H9 (cell line): ENCODE results near the gene ARHGEF38. TPM values are rescaled to one million over a fixed set of nuclear protein-coding genes. Genes with fewer than 3 reads are reported as not detected.

Source experiments
- DNase-seq: peaks from one replicate; pipeline ENCODE4 v3.0.0-alpha.2; 2017
- H2AFZ ChIP-seq: one replicate; pipeline ENCODE4 v1.6.1; 2013; ENCODE audit warnings: mild to moderate bottlenecking, low read length, control low read depth, moderate library complexity
- H2AK5ac ChIP-seq: 2 replicates; pipeline ENCODE4 v1.6.1; 2013; ENCODE audit warnings: low read length, control low read depth, mixed read lengths; ENCODE audit not compliant: insufficient read length
- H2BK120ac ChIP-seq: one replicate; pipeline ENCODE4 v1.6.1; 2013; ENCODE audit warnings: low read depth, mild to moderate bottlenecking, low read length, control low read depth, inconsistent platforms; ENCODE audit not compliant: poor library complexity, severe bottlenecking
- H2BK12ac ChIP-seq: 2 replicates; pipeline ENCODE4 v1.6.1; 2013; ENCODE audit warnings: low read length, control low read depth, mixed read lengths, low read depth; ENCODE audit not compliant: insufficient read length
- H2BK15ac ChIP-seq: 2 replicates; pipeline ENCODE4 v1.6.1; 2013; ENCODE audit warnings: low read depth, low read length, control low read depth
- H2BK20ac ChIP-seq: one replicate; pipeline ENCODE4 v1.6.1; 2013; ENCODE audit warnings: low read depth, mild to moderate bottlenecking, low read length, control low read depth, inconsistent platforms; ENCODE audit not compliant: poor library complexity, severe bottlenecking
- H2BK5ac ChIP-seq: 2 replicates; pipeline ENCODE4 v1.6.1; 2013; ENCODE audit warnings: low read length, control low read depth, mixed read lengths; ENCODE audit not compliant: insufficient read length
- H3K14ac ChIP-seq: 2 replicates; pipeline ENCODE4 v1.6.1; 2013; ENCODE audit warnings: low read length, control low read depth; ENCODE audit not compliant: insufficient read depth
- H3K18ac ChIP-seq: 2 replicates; pipeline ENCODE4 v1.6.1; 2013; ENCODE audit warnings: low read depth, mild to moderate bottlenecking, mixed read lengths, low read length, control low read depth; ENCODE audit not compliant: insufficient read length
- H3K23ac ChIP-seq: 2 replicates; pipeline ENCODE4 v1.6.1; 2013; ENCODE audit warnings: low read length, control low read depth, mixed read lengths, low read depth; ENCODE audit not compliant: insufficient read length
- H3K23me2 ChIP-seq: 2 replicates; pipeline ENCODE4 v1.6.1; 2013; ENCODE audit warnings: low read depth, mild to moderate bottlenecking, mixed read lengths, low read length, control low read depth; ENCODE audit not compliant: insufficient read length, poor library complexity, severe bottlenecking
- H3K27ac ChIP-seq: 2 replicates; pipeline ENCODE4 v1.5.1; 2013; ENCODE audit warnings: low read length, control low read depth, mixed read lengths, low read depth; ENCODE audit not compliant: insufficient read length
- H3K27me3 ChIP-seq: 2 replicates; pipeline ENCODE4 v1.6.1; 2013; ENCODE audit warnings: low read length, control low read depth, inconsistent platforms; ENCODE audit not compliant: insufficient read depth
- H3K4ac ChIP-seq: 2 replicates; pipeline ENCODE4 v1.6.1; 2013; ENCODE audit warnings: low read depth, mild to moderate bottlenecking, control low read depth, inconsistent platforms, low read length, moderate library complexity
- H3K4me1 ChIP-seq: 2 replicates; pipeline ENCODE4 v1.6.1; 2013; ENCODE audit warnings: low read length, control low read depth, inconsistent platforms; ENCODE audit not compliant: insufficient read depth
- H3K4me2 ChIP-seq: 2 replicates; pipeline ENCODE4 v1.6.1; 2013; ENCODE audit warnings: low read length, control low read depth, mixed read lengths; ENCODE audit not compliant: insufficient read length, insufficient read depth
- H3K56ac ChIP-seq: 2 replicates; pipeline ENCODE4 v1.6.1; 2013; ENCODE audit warnings: low read depth, mild to moderate bottlenecking, mixed read lengths, low read length, control low read depth; ENCODE audit not compliant: insufficient read length
- H3K79me1 ChIP-seq: 2 replicates; pipeline ENCODE4 v1.6.1; 2013; ENCODE audit warnings: low read depth, mild to moderate bottlenecking, moderate library complexity, low read length, control low read depth, inconsistent platforms; ENCODE audit not compliant: insufficient read depth, poor library complexity, severe bottlenecking
- H3K79me2 ChIP-seq: 2 replicates; pipeline ENCODE4 v1.6.1; 2013; ENCODE audit warnings: low read length, control low read depth, inconsistent platforms; ENCODE audit not compliant: insufficient read depth
- H3K9ac ChIP-seq: 2 replicates; pipeline ENCODE4 v1.6.1; 2013; ENCODE audit warnings: low read length, control low read depth, mixed read lengths; ENCODE audit not compliant: insufficient read length; ENCODE audit errors: extremely low read depth
- H3K9me3 ChIP-seq: one replicate; pipeline ENCODE4 v1.6.1; 2013; ENCODE audit warnings: low read depth, low read length, inconsistent platforms; ENCODE audit not compliant: control insufficient read depth
- H3T11ph ChIP-seq: one replicate; pipeline ENCODE4 v1.6.1; 2013; ENCODE audit warnings: mild to moderate bottlenecking, low read length, control low read depth, inconsistent platforms
- H4K20me1 ChIP-seq: one replicate; pipeline ENCODE4 v1.6.1; 2013; ENCODE audit not compliant: control insufficient read depth, insufficient read length, insufficient read depth
- H4K5ac ChIP-seq: 2 replicates; pipeline ENCODE4 v1.6.1; 2013; ENCODE audit warnings: low read depth, mild to moderate bottlenecking, mixed read lengths, low read length, control low read depth; ENCODE audit not compliant: insufficient read length
- H4K8ac ChIP-seq: replicated peaks from 2 replicates; pipeline ENCODE4 v1.6.1; 2013; ENCODE audit warnings: low read length, control low read depth, mixed read lengths, low read depth; ENCODE audit not compliant: insufficient read length
- H4K91ac ChIP-seq: 2 replicates; pipeline ENCODE4 v1.6.1; 2013; ENCODE audit warnings: low read depth, mild to moderate bottlenecking, moderate library complexity, mixed read lengths, low read length, control low read depth; ENCODE audit not compliant: insufficient read length
- H3K27ac Mint-ChIP-seq, 3 experiments: 2 replicates in 2 of 3; 3 replicates in 1 of 3; pipeline ENCODE4 v1.8.0; 2020 to 2021; ENCODE audit warnings: mixed read lengths in 3 of 3, mild to moderate bottlenecking in 1 of 3, moderate library complexity in 1 of 3
- H3K27me3 Mint-ChIP-seq: 2 replicates; pipeline ENCODE4 v1.8.0; 2021; ENCODE audit warnings: low read depth, mild to moderate bottlenecking, moderate library complexity, mixed read lengths
- H3K36me3 Mint-ChIP-seq, 3 experiments: 2 replicates in 2 of 3; 3 replicates in 1 of 3; pipeline ENCODE4 v1.8.0; 2020 to 2021; ENCODE audit warnings: low read depth in 3 of 3, mixed read lengths in 3 of 3; ENCODE audit not compliant: insufficient read depth in 1 of 3
- H3K4me1 Mint-ChIP-seq, 2 experiments: 2 replicates each; pipeline ENCODE4 v1.8.0; 2020; ENCODE audit warnings: mixed read lengths in 2 of 2
- H3K4me3 Mint-ChIP-seq, 2 experiments: 2 replicates in 1 of 2; 3 replicates in 1 of 2; pipeline ENCODE4 v1.8.0; 2020 to 2021; ENCODE audit warnings: mild to moderate bottlenecking in 2 of 2, mixed read lengths in 2 of 2, moderate library complexity in 1 of 2
- H3K9me3 Mint-ChIP-seq, 2 experiments: 2 replicates in 1 of 2; 3 replicates in 1 of 2; pipeline ENCODE4 v1.8.0; 2020; ENCODE audit warnings: mild to moderate bottlenecking in 2 of 2, mixed read lengths in 2 of 2, moderate library complexity in 1 of 2
- CTCF ChIP-seq: fragments of 200-600 bp; sonication (generic); conservative IDR thresholded peaks from 3 replicates; pipeline ENCODE4 v1.8.0; 2021; ENCODE audit warnings: antibody characterized with exemption, mild to moderate bottlenecking
- WGBS: extraction: QIAGEN DNeasy Blood & Tissue Kit; methylation state at CpG from one replicate; pipeline ENCODE4 v1.1.7; 2013; ENCODE audit warnings: missing lambda C conversion rate, low lambda C conversion rate, mixed read lengths; ENCODE audit not compliant: insufficient read length; ENCODE audit errors: extremely low coverage; 5-methylcytosine and 5-hydroxymethylcytosine counted together
- total RNA-seq: library from RNA; stranded (reverse); gene quantifications from 2 replicates; pipeline ENCODE4 v1.2.1, GENCODE V29; 2021

ARHGEF38 gene
- total RNA-seq, 1 experiment from 2014 or later = not detected

GRCh38 chr4:105560421-105560848, 8.0 kb downstream of the ARHGEF38 start:
- TF ChIP-seq CTCF = no peak
- Histone ChIP-seq H3K27me3 (peaks cover 30% of the 10 kb centered on the region), H2AFZ (no peak overlapping the region)

More at GRCh38 chr4:105560421-105560848, 8.0 kb downstream of the ARHGEF38 start:
- no peaks in the 10 kb centered on the region for H3K9me3 ChIP-seq
- H4K20me1 ChIP-seq = no peaks in the 10 kb centered on the region
- WGBS = no CpG with 5 or more reads among the region's 1 CpG
- no peaks in the 10 kb centered on the region for H3K4me1 ChIP-seq
- no peak overlapping the region for H3K4me2 ChIP-seq
- H2AK5ac ChIP-seq = no peak overlapping the region
- no peak overlapping the region for H4K8ac ChIP-seq
- H2BK20ac ChIP-seq = no peak overlapping the region
- no peak overlapping the region for H3K9ac ChIP-seq
- H3K27ac Mint-ChIP-seq = no peak overlapping the region
- no peak overlapping the region for H3T11ph ChIP-seq
- H3K56ac ChIP-seq = no peak overlapping the region
- DNase-seq = no peak
- H4K91ac ChIP-seq = no peak overlapping the region
- H3K79me2 ChIP-seq = no peaks in the 10 kb centered on the region
- no peak overlapping the region for H3K23ac ChIP-seq
- H3K36me3 Mint-ChIP-seq = no peaks in the 10 kb centered on the region
- H3K27ac ChIP-seq = no peak overlapping the region
- H4K5ac ChIP-seq = no peak overlapping the region
- no peaks in the 10 kb centered on the region for H3K79me1 ChIP-seq
- H3K27me3 Mint-ChIP-seq = peaks cover 98% of the 10 kb centered on the region
- no peaks in the 10 kb centered on the region; a peak in 1 of 5 replicates for H3K9me3 Mint-ChIP-seq
- H2BK120ac ChIP-seq = no peak overlapping the region
- no peak overlapping the region for H2BK5ac ChIP-seq
- no peak overlapping the region for H3K4ac ChIP-seq
- peaks cover 10 to 22% of the 10 kb centered on the region in 2 experiments for H3K4me1 Mint-ChIP-seq
- H3K18ac ChIP-seq = no peak overlapping the region
- H3K14ac ChIP-seq = no peak overlapping the region
- H2BK15ac ChIP-seq = no peak overlapping the region
- no peak overlapping the region for H2BK12ac ChIP-seq
- H3K4me3 Mint-ChIP-seq = no peak overlapping the region
- no peaks in the 10 kb centered on the region for H3K23me2 ChIP-seq
